Measurements from ENCODE around the gene TMEM229B. TPM values are rescaled to one million over a fixed set of nuclear protein-coding genes. Genes with fewer than 3 reads are reported as not detected.

TMEM229B gene
- total RNA-seq, 1 donor from 2014 or later = 1.7 TPM

DNA sequence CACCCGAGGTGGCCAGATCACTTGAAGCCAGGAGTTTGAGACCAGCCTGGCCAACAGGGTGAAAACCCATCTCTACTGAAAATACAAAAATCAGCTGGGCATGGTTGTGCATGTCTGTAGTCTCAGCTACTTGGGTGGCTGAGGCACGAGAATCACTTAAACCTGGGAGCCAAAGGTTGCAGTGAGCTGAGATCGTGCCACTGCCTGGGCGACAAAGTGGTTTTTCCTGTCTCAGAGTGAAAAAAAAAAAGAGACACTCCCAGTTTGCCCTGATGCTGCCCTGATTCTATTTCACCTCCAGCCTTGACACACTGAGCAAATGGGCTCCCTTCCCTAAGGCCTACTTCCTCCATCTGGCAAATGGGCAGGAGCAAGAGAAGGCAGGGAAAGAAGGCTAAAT lies 48.0 kb downstream of the TMEM229B start:
- TF ChIP-seq CTCF (IDR thresholded peaks at IDR 0.05) = no peak
- no peaks in the 10 kb centered on the region for H3K4me1 Mint-ChIP-seq (ENCODE audit: low read depth)
- H3K4me3 Mint-ChIP-seq (ENCODE audit: unreplicated experiment) = no peak overlapping the region
- no peak overlapping the region for H3K27ac Mint-ChIP-seq (ENCODE audit: unreplicated experiment)
- H3K36me3 Mint-ChIP-seq (ENCODE audit: low read depth) = no peaks in the 10 kb centered on the region
- H3K9me3 Mint-ChIP-seq (ENCODE audit: low read depth) = no peaks in the 10 kb centered on the region
- peaks cover 27% of the 10 kb centered on the region for H3K27me3 Mint-ChIP-seq (ENCODE audit: low read depth)
- no peak for DNase-seq (ENCODE audit: low spot score)

- DNase-seq (ENCODE audit: low spot score) = no peak
- Mint-ChIP-seq H3K4me1 (ENCODE audit: low read depth) (no peaks in the 10 kb centered on the region), H3K4me3 (ENCODE audit: unreplicated experiment) (no peak overlapping the region), H3K27me3 (ENCODE audit: low read depth) (peaks cover 25% of the 10 kb centered on the region), H3K9me3 (ENCODE audit: low read depth) (no peaks in the 10 kb centered on the region), H3K27ac (ENCODE audit: unreplicated experiment) (no peak overlapping the region), H3K36me3 (ENCODE audit: low read depth) (no peaks in the 10 kb centered on the region)
- TF ChIP-seq CTCF (IDR thresholded peaks at IDR 0.05) = no peak
These were observed 49.6 kb downstream of the TMEM229B start for GRCh38 chr14:67438969-67439368.

GRCh38 chr14:67436006-67436866 lies 52.3 kb downstream of the TMEM229B start:
- H3K27me3 Mint-ChIP-seq (ENCODE audit: low read depth) = peaks cover 25% of the 10 kb centered on the region
- no peaks in the 10 kb centered on the region for H3K4me1 Mint-ChIP-seq (ENCODE audit: low read depth)
- no peaks in the 10 kb centered on the region for H3K9me3 Mint-ChIP-seq (ENCODE audit: low read depth)
- no peak overlapping the region for H3K27ac Mint-ChIP-seq (ENCODE audit: unreplicated experiment)
- H3K36me3 Mint-ChIP-seq (ENCODE audit: low read depth) = no peaks in the 10 kb centered on the region
- H3K4me3 Mint-ChIP-seq (ENCODE audit: unreplicated experiment) = no peak overlapping the region
- DNase-seq (ENCODE audit: low spot score) = no peak
- no peak for TF ChIP-seq CTCF (IDR thresholded peaks at IDR 0.05)

DNA sequence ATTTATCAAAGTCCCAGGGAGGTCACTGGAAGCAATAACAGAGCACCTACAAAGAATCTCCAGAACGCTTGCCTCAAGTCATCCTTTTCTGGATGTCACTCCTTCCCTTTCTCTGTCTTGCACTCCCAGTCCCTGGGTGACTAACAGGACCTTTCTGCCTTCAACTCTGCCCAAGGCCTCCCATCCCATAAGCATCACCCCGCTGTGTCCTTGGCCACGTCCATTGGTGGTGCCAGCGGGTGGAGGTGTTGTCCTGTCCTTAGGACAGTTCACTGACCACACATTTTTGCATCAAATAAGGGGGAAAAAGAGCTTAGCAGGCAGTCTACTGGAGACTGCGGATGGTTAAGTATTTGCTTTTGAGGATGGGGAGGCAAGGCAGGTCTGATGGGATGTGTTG lies 52.9 kb downstream of the TMEM229B start:
- no peaks in the 10 kb centered on the region for H3K4me1 Mint-ChIP-seq (ENCODE audit: low read depth)
- no peak for DNase-seq (ENCODE audit: low spot score)
- H3K4me3 Mint-ChIP-seq (ENCODE audit: unreplicated experiment) = no peak overlapping the region
- H3K36me3 Mint-ChIP-seq (ENCODE audit: low read depth) = no peaks in the 10 kb centered on the region
- TF ChIP-seq CTCF (IDR thresholded peaks at IDR 0.05) = no peak
- no peak overlapping the region for H3K27ac Mint-ChIP-seq (ENCODE audit: unreplicated experiment)
- H3K27me3 Mint-ChIP-seq (ENCODE audit: low read depth) = peaks cover 25% of the 10 kb centered on the region
- no peaks in the 10 kb centered on the region for H3K9me3 Mint-ChIP-seq (ENCODE audit: low read depth)

GRCh38 chr14:67432050-67432564 lies 56.4 kb downstream of the TMEM229B start:
- no peak for TF ChIP-seq CTCF (IDR thresholded peaks at IDR 0.05)
- Mint-ChIP-seq H3K9me3 (ENCODE audit: low read depth) (no peaks in the 10 kb centered on the region), H3K36me3 (ENCODE audit: low read depth) (no peaks in the 10 kb centered on the region), H3K4me1 (ENCODE audit: low read depth) (peaks cover 3% of the 10 kb centered on the region), H3K27me3 (ENCODE audit: low read depth) (peaks cover 20% of the 10 kb centered on the region), H3K27ac (ENCODE audit: unreplicated experiment) (no peak overlapping the region), H3K4me3 (ENCODE audit: unreplicated experiment) (no peak overlapping the region)
- no peak for DNase-seq (ENCODE audit: low spot score)
